Measurements from ENCODE around the gene THNSL1.

Gene THNSL1

DNA sequence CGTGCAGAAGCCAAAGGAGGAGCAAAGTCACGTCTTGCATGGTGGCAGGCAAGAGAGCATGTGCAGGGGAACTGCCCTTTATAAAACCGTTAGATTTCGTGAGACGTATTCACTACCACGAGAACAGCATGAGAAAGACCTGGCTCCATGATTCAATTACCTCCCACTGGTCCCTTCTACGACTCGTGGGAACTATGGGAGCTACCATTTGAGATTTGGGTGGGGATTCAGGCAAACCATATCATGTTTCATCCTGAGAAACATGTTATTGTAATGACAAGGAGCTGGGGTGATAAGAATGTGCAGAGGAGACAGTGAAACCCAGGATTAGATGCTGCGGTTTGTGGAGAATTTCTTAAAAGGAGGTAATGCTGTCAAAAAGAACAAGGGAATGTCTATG is 34.0 kb downstream of the THNSL1 start:
- no peak for DNase-seq (ENCODE audit: extremely low read depth, insufficient read length)
- Histone ChIP-seq H3K36me3 (ENCODE audit: control insufficient read depth, insufficient read depth, low read length) (no peaks in the 10 kb centered on the region), H3K27me3 (replicated peaks; ENCODE audit: control insufficient read depth, insufficient read depth, low read length) (no peaks in the 10 kb centered on the region), H3K4me3 (replicated peaks; ENCODE audit: low read depth, low read length) (no peak overlapping the region)
- TF ChIP-seq, protein P1, sequence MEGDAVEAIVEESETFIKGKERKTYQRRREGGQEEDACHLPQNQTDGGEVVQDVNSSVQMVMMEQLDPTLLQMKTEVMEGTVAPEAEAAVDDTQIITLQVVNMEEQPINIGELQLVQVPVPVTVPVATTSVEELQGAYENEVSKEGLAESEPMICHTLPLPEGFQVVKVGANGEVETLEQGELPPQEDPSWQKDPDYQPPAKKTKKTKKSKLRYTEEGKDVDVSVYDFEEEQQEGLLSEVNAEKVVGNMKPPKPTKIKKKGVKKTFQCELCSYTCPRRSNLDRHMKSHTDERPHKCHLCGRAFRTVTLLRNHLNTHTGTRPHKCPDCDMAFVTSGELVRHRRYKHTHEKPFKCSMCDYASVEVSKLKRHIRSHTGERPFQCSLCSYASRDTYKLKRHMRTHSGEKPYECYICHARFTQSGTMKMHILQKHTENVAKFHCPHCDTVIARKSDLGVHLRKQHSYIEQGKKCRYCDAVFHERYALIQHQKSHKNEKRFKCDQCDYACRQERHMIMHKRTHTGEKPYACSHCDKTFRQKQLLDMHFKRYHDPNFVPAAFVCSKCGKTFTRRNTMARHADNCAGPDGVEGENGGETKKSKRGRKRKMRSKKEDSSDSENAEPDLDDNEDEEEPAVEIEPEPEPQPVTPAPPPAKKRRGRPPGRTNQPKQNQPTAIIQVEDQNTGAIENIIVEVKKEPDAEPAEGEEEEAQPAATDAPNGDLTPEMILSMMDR (IDR thresholded peaks at IDR 0.05; ENCODE audit: insufficient read depth, low read length, poor library complexity, severe bottlenecking), result no peak

DNA sequence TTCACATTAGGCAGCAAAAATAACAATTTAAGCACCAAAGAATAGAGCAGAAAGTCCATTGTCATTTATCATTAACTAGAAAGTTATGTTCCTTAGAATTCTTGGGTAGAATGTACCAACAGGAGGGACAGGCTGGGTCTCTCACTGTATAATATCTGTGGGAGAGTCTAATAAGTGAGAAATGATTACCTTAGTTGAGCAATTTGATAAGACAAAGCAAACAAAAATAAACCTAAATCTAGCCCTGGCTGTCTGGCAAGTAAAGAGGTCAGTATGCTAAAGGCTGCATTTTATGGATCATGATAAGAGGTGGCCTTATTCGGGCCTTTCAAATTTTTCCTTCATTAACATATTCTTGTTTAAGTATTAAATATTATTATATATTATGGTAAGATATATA is 35.6 kb downstream of the THNSL1 start:
- TF ChIP-seq, protein P1 (IDR thresholded peaks at IDR 0.05; ENCODE audit: insufficient read depth, low read length, poor library complexity, severe bottlenecking), result no peak
- H3K27me3 ChIP-seq (replicated peaks; ENCODE audit: control insufficient read depth, insufficient read depth, low read length), result no peaks in the 10 kb centered on the region
- DNase-seq (ENCODE audit: extremely low read depth, insufficient read length), result no peak
- H3K4me3 ChIP-seq (replicated peaks; ENCODE audit: low read depth, low read length), result no peak overlapping the region
- no peaks in the 10 kb centered on the region for H3K36me3 ChIP-seq (ENCODE audit: control insufficient read depth, insufficient read depth, low read length)

DNA sequence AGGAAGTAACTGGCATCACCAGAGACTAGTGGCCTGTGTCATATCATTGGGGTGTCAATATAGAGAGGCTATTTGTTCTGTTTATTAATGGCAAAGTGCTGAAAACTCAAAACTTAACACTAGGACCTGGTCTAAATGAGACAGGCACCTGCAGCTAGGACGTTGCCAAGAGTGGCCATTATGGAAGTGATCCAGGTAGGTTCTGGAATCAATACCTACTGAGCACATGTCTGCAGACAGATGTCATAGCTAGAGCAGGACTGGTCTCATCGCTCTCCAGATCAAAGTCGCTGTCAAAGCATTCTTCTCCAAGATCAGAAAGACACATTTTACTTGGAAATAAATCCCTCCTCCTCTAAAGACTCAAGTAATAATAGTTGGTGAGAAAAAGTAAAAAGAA is 40.3 kb downstream of the THNSL1 start:
- Histone ChIP-seq H3K4me3 (replicated peaks; ENCODE audit: low read depth, low read length) (no peak overlapping the region), H3K36me3 (ENCODE audit: control insufficient read depth, insufficient read depth, low read length) (no peaks in the 10 kb centered on the region), H3K27me3 (replicated peaks; ENCODE audit: control insufficient read depth, insufficient read depth, low read length) (no peaks in the 10 kb centered on the region)
- DNase-seq (ENCODE audit: extremely low read depth, insufficient read length), result no peak
- TF ChIP-seq, protein P1 (IDR thresholded peaks at IDR 0.05; ENCODE audit: insufficient read depth, low read length, poor library complexity, severe bottlenecking), result no peak

DNA sequence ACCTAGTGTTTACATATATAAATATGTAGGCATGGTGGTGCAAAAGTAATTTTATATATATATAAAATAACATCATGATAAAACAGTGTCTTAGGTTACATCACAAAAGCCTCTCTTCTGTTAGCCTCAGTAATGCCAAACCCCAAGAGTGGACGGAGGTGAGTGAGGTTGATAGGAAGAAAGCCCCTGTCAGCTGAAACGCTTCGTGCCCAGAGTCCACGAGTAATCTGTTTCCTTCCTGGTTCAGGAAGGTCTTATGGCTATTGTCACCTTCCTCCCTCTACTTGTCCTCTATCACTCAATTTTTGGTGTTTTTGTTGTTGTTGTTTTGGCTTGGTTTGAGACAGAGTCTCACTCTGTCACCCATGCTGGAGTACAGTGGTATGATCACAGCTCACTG is 41.5 kb downstream of the THNSL1 start:
- Histone ChIP-seq H3K27me3 (replicated peaks; ENCODE audit: control insufficient read depth, insufficient read depth, low read length) (no peaks in the 10 kb centered on the region), H3K4me3 (replicated peaks; ENCODE audit: low read depth, low read length) (no peak overlapping the region), H3K36me3 (ENCODE audit: control insufficient read depth, insufficient read depth, low read length) (no peaks in the 10 kb centered on the region)
- TF ChIP-seq, protein P1 (IDR thresholded peaks at IDR 0.05; ENCODE audit: insufficient read depth, low read length, poor library complexity, severe bottlenecking), result no peak
- no peak for DNase-seq (ENCODE audit: extremely low read depth, insufficient read length)

DNA sequence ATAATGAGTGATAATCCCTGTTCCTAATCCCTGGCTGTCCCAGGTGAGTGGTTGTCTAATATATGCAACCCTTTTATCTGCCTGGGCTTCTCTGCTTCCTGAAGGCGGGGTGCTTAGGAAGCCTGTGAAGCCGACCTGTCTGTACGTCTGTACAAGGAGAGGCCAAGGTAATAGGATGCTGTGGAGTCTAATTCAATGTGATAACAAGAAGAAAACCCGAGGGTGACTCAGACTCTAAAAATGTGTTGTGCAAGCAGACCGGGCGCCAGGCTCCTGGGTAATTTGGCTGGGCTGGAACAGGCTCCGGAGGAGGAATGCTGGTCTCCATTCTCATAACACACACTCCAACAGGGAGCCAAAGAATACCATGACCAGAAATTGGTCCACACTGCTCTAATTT is 43.6 kb downstream of the THNSL1 start:
- TF ChIP-seq, protein P1 (IDR thresholded peaks at IDR 0.05; ENCODE audit: insufficient read depth, low read length, poor library complexity, severe bottlenecking), result no peak
- H3K4me3 ChIP-seq (replicated peaks; ENCODE audit: low read depth, low read length), result no peak overlapping the region
- DNase-seq (ENCODE audit: extremely low read depth, insufficient read length), result no peak

DNA sequence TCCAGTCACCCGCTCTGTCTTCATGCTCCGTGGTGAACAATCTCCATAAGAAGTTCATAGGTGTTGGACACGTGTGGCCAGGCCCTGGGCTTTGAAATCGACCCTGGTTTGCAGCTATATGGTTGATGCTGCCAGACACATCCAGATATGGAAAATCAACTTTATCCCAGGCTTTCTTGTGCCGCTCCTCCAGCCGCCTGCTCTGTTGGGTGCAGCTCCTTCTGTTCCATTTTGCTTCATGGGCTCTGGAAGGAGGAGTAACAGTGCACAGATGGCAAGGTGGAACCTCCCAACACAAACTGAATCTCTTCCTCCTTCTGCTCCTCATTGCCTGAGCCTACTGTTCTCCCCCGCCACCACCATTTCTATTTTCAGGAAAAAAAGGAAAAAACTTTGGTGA is 44.7 kb downstream of the THNSL1 start:
- Histone ChIP-seq H3K4me3 (replicated peaks; ENCODE audit: low read depth, low read length) (no peak overlapping the region), H3K36me3 (ENCODE audit: control insufficient read depth, insufficient read depth, low read length) (no peaks in the 10 kb centered on the region), H3K27me3 (replicated peaks; ENCODE audit: control insufficient read depth, insufficient read depth, low read length) (no peaks in the 10 kb centered on the region)
- TF ChIP-seq, protein P1 (IDR thresholded peaks at IDR 0.05; ENCODE audit: insufficient read depth, low read length, poor library complexity, severe bottlenecking), result no peak
- DNase-seq (ENCODE audit: extremely low read depth, insufficient read length), result no peak

More for the DNA sequence above, 43.6 kb downstream of the THNSL1 start:
- Histone ChIP-seq H3K27me3 (replicated peaks; ENCODE audit: control insufficient read depth, insufficient read depth, low read length) (no peaks in the 10 kb centered on the region), H3K36me3 (ENCODE audit: control insufficient read depth, insufficient read depth, low read length) (no peaks in the 10 kb centered on the region)
